ENCODE results near the gene CDK6. TPM values are rescaled to one million over a fixed set of nuclear protein-coding genes. Genes with fewer than 3 reads are reported as not detected.

Gene CDK6
- total and polyA plus RNA-seq, 4 donors: 3.3 to 35.0 (median 12.0) TPM

DNA sequence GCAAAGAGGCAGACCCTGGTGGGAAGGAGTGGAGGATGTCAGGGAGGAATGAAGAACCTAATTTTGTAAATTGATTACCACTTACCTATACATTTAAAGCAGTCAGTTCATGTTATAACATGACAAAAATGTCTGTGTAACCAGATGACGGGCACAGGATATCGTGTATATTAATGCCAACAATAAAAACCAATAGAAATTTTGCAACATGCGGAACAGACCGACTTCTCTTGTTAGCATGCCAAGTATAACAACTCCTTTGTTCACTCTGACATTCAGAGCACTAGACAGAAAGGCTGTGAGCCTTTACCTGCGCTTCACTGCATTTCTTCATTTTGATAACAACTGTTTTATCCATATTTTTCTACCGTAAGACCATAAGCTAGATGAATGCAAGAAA is 29.9 kb downstream of the CDK6 start:
- Histone ChIP-seq H3K27me3 (ENCODE audit: control insufficient read depth in 4 of 4, insufficient read depth in 4 of 4, low read length in 3 of 4) (no peaks in the 10 kb centered on the region), H3K9ac (ENCODE audit: low read depth in 1 of 2, low read length in 2 of 2) (no peak overlapping the region), H3K9me3 (ENCODE audit: control insufficient read depth in 4 of 4, low read length in 3 of 4) (no peaks in the 10 kb centered on the region), H3K36me3 (ENCODE audit: control insufficient read depth in 4 of 4, insufficient read depth in 3 of 4, low read depth in 1 of 4, low read length in 3 of 4) (no peaks in the 10 kb centered on the region), H3K4me3 (ENCODE audit: low read depth in 1 of 3, low read length in 3 of 3) (no peak overlapping the region), H3K27ac (ENCODE audit: low read depth in 1 of 2, low read length in 2 of 2) (no peak overlapping the region), H3K4me1 (ENCODE audit: control insufficient read depth in 4 of 4, insufficient read depth in 4 of 4, low read length in 3 of 4) (peaks cover 8 to 16% (median 14%) of the 10 kb centered on the region in 4 donors)
- TF ChIP-seq, protein P1, sequence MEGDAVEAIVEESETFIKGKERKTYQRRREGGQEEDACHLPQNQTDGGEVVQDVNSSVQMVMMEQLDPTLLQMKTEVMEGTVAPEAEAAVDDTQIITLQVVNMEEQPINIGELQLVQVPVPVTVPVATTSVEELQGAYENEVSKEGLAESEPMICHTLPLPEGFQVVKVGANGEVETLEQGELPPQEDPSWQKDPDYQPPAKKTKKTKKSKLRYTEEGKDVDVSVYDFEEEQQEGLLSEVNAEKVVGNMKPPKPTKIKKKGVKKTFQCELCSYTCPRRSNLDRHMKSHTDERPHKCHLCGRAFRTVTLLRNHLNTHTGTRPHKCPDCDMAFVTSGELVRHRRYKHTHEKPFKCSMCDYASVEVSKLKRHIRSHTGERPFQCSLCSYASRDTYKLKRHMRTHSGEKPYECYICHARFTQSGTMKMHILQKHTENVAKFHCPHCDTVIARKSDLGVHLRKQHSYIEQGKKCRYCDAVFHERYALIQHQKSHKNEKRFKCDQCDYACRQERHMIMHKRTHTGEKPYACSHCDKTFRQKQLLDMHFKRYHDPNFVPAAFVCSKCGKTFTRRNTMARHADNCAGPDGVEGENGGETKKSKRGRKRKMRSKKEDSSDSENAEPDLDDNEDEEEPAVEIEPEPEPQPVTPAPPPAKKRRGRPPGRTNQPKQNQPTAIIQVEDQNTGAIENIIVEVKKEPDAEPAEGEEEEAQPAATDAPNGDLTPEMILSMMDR (IDR thresholded peaks at IDR 0.05; ENCODE audit: low read depth, low read length, missing input control): no peak
- TF ChIP-seq, protein P2, sequence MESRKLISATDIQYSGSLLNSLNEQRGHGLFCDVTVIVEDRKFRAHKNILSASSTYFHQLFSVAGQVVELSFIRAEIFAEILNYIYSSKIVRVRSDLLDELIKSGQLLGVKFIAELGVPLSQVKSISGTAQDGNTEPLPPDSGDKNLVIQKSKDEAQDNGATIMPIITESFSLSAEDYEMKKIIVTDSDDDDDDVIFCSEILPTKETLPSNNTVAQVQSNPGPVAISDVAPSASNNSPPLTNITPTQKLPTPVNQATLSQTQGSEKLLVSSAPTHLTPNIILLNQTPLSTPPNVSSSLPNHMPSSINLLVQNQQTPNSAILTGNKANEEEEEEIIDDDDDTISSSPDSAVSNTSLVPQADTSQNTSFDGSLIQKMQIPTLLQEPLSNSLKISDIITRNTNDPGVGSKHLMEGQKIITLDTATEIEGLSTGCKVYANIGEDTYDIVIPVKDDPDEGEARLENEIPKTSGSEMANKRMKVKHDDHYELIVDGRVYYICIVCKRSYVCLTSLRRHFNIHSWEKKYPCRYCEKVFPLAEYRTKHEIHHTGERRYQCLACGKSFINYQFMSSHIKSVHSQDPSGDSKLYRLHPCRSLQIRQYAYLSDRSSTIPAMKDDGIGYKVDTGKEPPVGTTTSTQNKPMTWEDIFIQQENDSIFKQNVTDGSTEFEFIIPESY (IDR thresholded peaks at IDR 0.05): no peak
- TF ChIP-seq HNF4G (IDR thresholded peaks at IDR 0.05) (no peak), RXRA (IDR thresholded peaks at IDR 0.05) (no peak), FOXA2 (IDR thresholded peaks at IDR 0.05) (no peak), EGR1 (IDR thresholded peaks at IDR 0.05; ENCODE audit: low read depth in 2 of 2) (no peak), JUND (IDR thresholded peaks at IDR 0.05) (no peak), SP1 (IDR thresholded peaks at IDR 0.05) (no peak), HNF4A (conservative IDR thresholded peaks at IDR 0.05) (no peak), NR2F2 (IDR thresholded peaks at IDR 0.05) (no peak), RAD21 (IDR thresholded peaks at IDR 0.05) (no peak), TAF1 (conservative IDR thresholded peaks at IDR 0.05) (no peak), FOXA1 (IDR thresholded peaks at IDR 0.05) (no peak), GABPA (IDR thresholded peaks at IDR 0.05 in 1 of 2, conservative IDR thresholded peaks at IDR 0.05 in 1 of 2) (no peak)
- TF ChIP-seq, protein P3, sequence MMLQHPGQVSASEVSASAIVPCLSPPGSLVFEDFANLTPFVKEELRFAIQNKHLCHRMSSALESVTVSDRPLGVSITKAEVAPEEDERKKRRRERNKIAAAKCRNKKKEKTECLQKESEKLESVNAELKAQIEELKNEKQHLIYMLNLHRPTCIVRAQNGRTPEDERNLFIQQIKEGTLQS (IDR thresholded peaks at IDR 0.05): no peak
- TF ChIP-seq, protein P4, sequence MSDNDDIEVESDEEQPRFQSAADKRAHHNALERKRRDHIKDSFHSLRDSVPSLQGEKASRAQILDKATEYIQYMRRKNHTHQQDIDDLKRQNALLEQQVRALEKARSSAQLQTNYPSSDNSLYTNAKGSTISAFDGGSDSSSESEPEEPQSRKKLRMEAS (IDR thresholded peaks at IDR 0.05): no peak
- WGBS: 57% methylated on average over 6 of the region's 6 CpGs
- no peak for DNase-seq (ENCODE audit: low spot score)

DNA sequence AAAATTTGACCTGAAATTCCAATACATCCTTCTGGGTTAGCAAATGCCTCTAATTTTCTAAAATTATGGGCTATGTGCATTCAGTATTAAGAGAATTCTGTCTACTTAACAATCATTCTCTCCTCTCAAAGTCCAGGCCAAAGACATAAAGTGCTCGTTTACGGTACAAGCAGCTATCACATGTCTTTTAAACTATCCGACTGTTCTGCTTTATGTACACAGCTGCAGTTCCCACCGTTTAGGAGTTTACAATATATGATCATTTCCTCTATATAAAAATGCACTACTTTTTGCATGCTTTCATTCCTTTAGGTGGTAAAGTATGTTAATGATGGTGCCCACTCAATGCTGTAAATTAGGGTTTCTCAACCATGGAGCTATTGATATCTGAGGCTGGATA is 34.0 kb downstream of the CDK6 start:
- Histone ChIP-seq H3K36me3 (ENCODE audit: control insufficient read depth in 4 of 4, insufficient read depth in 3 of 4, low read depth in 1 of 4, low read length in 3 of 4) (no peaks in the 10 kb centered on the region), H3K9ac (ENCODE audit: low read depth in 1 of 2, low read length in 2 of 2) (no peak overlapping the region), H3K27me3 (ENCODE audit: control insufficient read depth in 4 of 4, insufficient read depth in 4 of 4, low read length in 3 of 4) (no peaks in the 10 kb centered on the region), H3K27ac (ENCODE audit: low read depth in 1 of 2, low read length in 2 of 2) (no peak overlapping the region), H3K4me1 (ENCODE audit: control insufficient read depth in 4 of 4, insufficient read depth in 4 of 4, low read length in 3 of 4) (peaks cover 0 to 4% (median under 1%) of the 10 kb centered on the region in 4 donors), H3K4me3 (ENCODE audit: low read depth in 1 of 3, low read length in 3 of 3) (no peak overlapping the region), H3K9me3 (ENCODE audit: control insufficient read depth in 4 of 4, low read length in 3 of 4) (no peaks in the 10 kb centered on the region)
- DNase-seq (ENCODE audit: low spot score): no peak
- TF ChIP-seq, protein P2 (IDR thresholded peaks at IDR 0.05): no peak
- TF ChIP-seq, protein P5, sequence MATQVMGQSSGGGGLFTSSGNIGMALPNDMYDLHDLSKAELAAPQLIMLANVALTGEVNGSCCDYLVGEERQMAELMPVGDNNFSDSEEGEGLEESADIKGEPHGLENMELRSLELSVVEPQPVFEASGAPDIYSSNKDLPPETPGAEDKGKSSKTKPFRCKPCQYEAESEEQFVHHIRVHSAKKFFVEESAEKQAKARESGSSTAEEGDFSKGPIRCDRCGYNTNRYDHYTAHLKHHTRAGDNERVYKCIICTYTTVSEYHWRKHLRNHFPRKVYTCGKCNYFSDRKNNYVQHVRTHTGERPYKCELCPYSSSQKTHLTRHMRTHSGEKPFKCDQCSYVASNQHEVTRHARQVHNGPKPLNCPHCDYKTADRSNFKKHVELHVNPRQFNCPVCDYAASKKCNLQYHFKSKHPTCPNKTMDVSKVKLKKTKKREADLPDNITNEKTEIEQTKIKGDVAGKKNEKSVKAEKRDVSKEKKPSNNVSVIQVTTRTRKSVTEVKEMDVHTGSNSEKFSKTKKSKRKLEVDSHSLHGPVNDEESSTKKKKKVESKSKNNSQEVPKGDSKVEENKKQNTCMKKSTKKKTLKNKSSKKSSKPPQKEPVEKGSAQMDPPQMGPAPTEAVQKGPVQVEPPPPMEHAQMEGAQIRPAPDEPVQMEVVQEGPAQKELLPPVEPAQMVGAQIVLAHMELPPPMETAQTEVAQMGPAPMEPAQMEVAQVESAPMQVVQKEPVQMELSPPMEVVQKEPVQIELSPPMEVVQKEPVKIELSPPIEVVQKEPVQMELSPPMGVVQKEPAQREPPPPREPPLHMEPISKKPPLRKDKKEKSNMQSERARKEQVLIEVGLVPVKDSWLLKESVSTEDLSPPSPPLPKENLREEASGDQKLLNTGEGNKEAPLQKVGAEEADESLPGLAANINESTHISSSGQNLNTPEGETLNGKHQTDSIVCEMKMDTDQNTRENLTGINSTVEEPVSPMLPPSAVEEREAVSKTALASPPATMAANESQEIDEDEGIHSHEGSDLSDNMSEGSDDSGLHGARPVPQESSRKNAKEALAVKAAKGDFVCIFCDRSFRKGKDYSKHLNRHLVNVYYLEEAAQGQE (IDR thresholded peaks at IDR 0.05): no peak
- TF ChIP-seq JUND (IDR thresholded peaks at IDR 0.05) (no peak), EGR1 (IDR thresholded peaks at IDR 0.05; ENCODE audit: low read depth in 2 of 2) (no peak), FOXA2 (IDR thresholded peaks at IDR 0.05) (no peak), YY1 (IDR thresholded peaks at IDR 0.05) (no peak), RXRA (IDR thresholded peaks at IDR 0.05) (no peak)
- TF ChIP-seq, protein P4 (IDR thresholded peaks at IDR 0.05): no peak
- TF ChIP-seq, protein P1 (IDR thresholded peaks at IDR 0.05; ENCODE audit: low read depth, low read length, missing input control): no peak
- 80% methylated on average over 4 of the region's 4 CpGs for WGBS

Data from liver (tissue), 9 donors.